KOPT-K1 (cell line): ENCODE results near the gene UGDH.
A peak's percentile ranks its signal among the peaks of the same experiment; 100 is the strongest.
"Not testable (repeated sequence)": the region's sequence is repeated elsewhere in the genome, so short reads cannot be mapped to it uniquely, and the experiment has no call there.

Experiments used
- H3K27ac ChIP-seq: fragments of 200-600 bp; sonication (generic); 2 replicates; pipeline ENCODE4 v1.5.1; 2016; ENCODE audit warnings: antibody characterized with exemption, mild to moderate bottlenecking, low read depth, low read length; ENCODE audit not compliant: poor library complexity, severe bottlenecking
- H3K36me3 ChIP-seq: fragments of 200-600 bp; sonication (generic); 2 replicates; pipeline ENCODE4 v1.5.1; 2017; ENCODE audit warnings: antibody characterized with exemption, mild to moderate bottlenecking, low read length, moderate library complexity; ENCODE audit not compliant: insufficient read depth
- H3K9me3 ChIP-seq: fragments of 200-600 bp; sonication (generic); 2 replicates; pipeline ENCODE4 v1.5.1; 2017; ENCODE audit warnings: antibody characterized with exemption, low read length, mild to moderate bottlenecking; ENCODE audit not compliant: insufficient read depth, poor library complexity, severe bottlenecking

UGDH gene

DNA sequence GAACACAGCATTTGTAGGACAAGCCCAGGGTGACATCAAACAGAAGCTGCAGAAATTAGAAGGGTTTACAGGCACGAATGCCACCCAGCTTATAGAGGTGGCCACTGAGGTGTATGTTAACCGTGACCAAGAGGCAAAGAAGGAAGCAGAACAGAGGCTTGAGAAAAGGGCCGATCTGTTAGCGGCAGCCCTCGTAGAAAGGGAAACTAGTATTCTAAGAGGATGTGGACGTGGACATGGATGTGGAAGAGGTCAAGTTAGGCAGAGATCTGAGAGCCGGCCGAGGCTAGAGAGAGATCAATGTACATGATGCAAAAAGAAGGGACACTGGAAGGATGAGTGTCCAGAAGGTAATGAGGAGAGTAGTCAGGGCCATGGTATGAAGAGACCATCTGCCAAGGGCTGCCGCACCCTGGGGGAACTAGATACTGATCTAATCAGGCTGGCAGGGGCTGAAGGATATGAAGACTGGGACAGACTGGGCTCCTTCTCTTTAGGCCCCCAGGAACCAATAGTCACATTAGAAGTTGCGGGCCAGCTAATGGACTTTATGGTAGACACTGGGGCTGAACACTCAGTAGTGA is 40.9 kb downstream of the UGDH start:
- peaks cover 7% of the 10 kb centered on the region for H3K9me3 ChIP-seq
- no peak overlapping the region for H3K27ac ChIP-seq
- no peaks in the 10 kb centered on the region for H3K36me3 ChIP-seq

DNA sequence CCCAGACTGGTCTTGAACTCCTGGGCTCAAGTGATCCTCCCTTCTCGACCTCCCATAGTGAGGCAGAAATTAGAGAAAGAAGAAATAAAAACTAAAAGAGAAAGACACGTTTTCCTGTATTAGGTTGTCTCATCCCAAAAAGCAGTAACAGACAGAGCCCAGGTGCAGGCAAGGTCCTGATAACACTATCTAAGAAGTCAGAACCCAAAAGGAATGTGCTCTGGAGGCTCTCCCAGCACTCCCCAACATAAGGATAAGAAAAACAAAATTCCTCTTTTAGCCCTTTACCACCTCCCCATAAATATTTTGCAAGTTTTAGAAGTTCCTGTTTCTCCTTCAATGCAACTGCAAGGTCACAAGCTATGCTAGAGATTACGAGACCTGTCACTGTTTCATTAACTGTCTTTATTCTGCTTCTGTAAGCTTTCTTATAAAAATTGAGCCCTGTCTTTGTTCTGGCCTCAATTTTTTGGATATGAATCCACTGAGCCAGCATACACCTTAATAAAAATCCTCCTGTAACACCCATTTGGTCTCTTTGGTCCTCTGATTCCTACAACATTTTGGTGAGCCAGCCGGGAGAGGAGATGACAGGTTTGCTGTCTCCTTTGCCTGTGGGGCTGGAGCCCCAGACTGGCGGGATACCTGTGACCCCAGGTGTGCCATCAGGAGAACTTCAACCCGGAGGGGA is 42.5 kb downstream of the UGDH start:
- H3K27ac ChIP-seq, result no peak overlapping the region
- no peaks in the 10 kb centered on the region for H3K36me3 ChIP-seq
- H3K9me3 ChIP-seq, result peaks cover 7% of the 10 kb centered on the region

DNA sequence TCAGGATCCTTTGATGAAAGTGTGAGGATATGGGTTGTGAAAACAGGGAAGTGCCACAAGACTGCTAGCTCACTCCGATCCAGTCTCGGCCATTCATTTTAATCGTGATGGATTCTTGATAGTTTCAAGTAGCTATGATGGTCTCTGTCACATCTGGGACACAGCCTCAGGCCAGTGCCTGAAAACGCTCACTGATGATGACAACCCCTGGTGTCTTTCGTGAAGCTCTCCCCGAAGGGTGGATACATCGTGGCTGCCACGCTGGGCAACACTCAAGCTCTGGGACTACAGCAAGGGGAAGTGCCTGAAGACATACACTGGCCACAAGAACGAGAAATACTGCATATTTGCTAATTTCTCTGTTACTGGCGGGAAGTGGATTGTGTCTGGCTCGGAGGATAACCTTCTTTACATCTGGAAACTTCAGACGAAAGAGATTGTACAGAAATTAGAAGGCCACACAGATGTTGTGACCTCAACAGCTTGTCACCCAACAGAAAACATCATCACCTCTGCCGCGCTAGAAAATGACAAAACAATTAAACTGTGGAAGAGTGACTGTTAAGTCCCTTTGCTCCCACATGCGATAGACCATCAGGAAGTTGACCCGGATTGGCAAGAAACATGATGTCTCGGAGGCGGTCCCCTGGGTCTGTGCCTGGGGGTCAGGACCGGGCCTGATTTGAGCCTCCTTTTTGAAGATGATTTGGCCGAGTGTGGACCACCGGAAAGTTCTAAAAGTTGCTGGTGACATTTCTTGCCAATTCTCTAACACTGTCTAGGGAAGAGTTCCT is 46.1 kb downstream of the UGDH start:
- H3K27ac ChIP-seq, result no peak overlapping the region
- H3K9me3 ChIP-seq, result peaks cover 7% of the 10 kb centered on the region
- peaks cover 18% of the 10 kb centered on the region for H3K36me3 ChIP-seq

DNA sequence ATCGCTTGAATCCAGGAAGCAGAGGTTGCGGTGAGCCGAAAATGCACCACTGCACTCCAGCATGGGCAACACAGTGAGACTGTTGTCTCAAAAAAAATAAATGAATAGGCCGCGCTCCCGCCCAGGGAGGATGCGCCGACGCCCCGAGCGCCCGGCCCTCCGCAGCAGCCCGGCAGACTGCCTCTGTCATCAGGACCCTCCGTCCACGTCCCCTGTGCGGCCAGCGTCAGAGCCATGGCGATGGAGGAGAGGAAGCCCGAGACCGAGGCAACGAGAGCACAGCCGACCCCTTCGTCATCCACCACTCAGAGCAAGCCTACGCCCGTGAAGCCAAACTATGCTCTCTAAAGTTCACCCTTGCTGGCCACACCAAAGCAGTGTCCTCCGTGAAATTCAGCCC is 47.0 kb downstream of the UGDH start:
- no peak overlapping the region for H3K27ac ChIP-seq
- peaks cover 7% of the 10 kb centered on the region for H3K9me3 ChIP-seq
- peaks cover 21% of the 10 kb centered on the region for H3K36me3 ChIP-seq

DNA sequence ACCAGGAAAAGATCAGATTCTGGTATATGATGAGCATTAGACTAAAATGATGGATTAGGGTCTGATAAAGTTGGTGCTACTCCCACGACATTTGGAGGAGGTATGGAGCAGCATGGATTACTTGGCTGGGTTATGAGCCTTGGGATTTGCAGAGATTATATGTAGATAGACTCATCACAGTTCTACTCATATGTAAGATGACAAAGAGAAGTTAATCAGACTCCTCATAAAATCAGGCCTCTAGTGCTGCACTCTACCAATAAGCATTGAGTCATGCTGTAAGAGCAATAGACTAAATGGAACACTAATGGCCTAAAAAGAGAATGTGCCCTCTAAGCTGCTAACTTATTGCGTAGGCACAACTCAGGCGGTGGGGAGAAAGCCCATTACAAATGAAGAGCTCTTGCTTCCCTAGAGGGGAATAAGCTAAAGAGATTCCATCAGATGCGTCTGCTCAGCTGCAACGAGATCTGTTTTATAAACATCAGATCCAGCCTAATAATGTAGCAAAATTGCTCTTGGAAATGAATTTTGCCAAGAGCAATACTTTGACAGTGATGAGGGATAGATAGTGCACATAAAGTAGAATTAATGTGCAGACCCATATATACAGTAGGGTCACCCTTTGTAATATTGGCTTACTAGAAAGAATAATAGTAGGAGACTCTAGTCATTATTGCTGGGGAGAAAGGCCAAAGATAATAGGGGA is 50.9 kb downstream of the UGDH start:
- H3K9me3 ChIP-seq, result no peaks in the 10 kb centered on the region
- H3K27ac ChIP-seq, result no peak overlapping the region
- H3K36me3 ChIP-seq, result peaks cover 49% of the 10 kb centered on the region

DNA sequence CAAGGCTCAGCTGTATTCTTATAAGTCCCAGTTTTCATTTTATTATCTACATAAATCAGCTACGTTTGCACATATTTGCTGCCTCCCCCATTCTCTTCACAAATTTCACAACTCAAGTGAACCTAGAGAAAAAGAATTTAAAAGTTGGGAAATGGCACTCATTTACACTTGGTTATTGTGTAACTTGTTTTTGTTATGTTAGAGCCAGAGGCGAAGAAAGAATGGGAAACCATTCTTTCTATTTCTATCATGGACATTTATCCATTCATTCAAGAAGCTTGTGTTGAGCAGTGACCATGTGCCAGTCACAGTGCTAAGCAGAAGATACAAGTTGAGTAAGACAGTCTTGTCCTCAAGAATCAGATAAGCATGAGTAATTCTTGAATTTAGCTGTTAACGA is 54.8 kb downstream of the UGDH start:
- Histone ChIP-seq H3K9me3 (no peaks in the 10 kb centered on the region), H3K36me3 (peaks cover 63% of the 10 kb centered on the region), H3K27ac (no peak overlapping the region)

DNA sequence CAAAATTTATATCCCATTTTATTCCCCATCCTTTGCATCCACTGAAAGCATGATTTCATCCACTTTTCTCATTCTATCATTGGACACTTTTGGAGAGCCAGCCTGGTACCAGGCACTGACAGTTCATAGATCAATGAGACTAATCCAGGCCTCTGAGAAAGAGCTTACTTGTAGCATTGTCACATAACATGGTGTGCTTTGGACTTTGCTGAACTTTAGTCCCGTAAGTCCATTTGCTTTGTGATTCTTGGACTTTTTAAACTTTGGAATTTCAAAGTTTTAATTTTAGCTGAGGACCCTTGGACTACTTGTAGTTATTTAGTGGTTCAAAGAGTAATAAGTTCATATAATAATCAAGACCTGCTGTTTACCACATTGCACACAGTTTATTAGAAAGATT is 56.8 kb downstream of the UGDH start:
- H3K9me3 ChIP-seq, result no peaks in the 10 kb centered on the region
- peaks cover 67% of the 10 kb centered on the region for H3K36me3 ChIP-seq
- H3K27ac ChIP-seq, result no peak overlapping the region

DNA sequence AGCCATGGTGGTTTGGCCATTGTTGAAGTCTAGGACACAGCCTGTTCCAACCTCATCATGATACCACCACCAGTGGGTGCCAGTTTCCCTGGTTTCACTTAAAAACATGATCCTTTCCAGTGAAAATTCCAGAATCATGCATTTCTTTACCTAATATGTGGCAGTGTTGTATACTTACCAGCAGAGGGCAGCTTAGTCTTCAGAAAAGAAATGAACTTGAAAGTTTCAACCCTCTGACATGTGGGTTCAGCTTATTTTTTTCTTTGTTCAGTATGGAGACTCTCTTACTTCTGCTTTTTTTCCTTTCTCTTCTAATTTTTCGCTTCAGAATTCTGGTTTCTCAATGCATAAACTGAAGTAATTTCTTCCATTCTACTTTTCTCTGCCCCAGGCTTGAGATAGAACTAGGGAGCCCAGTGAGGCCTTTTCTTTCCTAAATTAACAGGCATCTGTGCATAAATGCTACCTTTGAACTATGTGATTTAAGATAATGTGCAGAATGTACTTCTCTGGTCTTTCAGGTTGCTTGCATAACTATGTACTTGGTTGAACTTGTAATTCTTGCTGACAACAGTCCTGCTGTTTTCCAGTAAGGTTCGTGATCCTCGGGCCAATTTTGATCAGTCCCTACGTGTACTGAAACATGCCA is 57.7 kb downstream of the UGDH start:
- Histone ChIP-seq H3K27ac (no peak overlapping the region), H3K9me3 (no peaks in the 10 kb centered on the region), H3K36me3 (peaks cover 75% of the 10 kb centered on the region)

DNA sequence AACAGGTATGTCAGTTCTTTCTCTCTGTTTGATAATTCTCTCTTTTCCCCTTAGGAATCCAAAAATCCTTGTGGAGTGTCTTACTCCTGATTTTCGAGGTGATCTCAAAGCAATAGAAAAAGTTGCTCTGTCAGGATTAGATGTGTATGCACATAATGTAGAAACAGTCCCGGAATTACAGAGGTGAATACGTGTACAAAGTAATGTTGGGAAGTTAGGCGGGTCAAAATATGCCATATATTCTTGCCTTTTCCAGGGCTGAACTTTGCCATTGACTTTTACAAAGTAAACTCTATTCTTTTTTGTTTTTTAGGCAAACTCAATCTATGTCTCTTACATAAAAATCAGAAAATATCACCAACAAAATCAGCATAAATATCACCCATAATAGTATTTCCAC is 59.8 kb downstream of the UGDH start:
- Histone ChIP-seq H3K36me3 (peaks cover 79% of the 10 kb centered on the region), H3K9me3 (no peaks in the 10 kb centered on the region), H3K27ac (no peak overlapping the region)

DNA sequence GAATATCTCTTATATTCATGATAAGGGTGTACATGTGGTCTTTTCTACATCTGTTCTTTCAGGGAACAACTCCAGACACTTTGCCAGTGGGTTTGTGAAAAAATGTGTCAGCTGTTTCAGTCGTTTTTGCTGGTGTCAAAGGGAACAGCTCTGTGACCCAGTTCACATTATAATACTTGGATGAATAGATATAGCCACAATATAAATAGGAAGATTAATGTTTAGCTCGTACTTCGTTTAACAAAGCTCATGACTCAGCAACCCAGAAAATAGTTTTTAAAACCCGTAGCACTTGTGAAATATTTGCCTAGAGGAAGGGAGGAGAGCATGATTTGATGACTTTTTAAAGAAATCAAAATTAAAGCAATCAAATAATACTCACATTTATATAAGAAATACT is 60.5 kb downstream of the UGDH start:
- peaks cover 74% of the 10 kb centered on the region for H3K36me3 ChIP-seq
- no peaks in the 10 kb centered on the region for H3K9me3 ChIP-seq
- no peak overlapping the region for H3K27ac ChIP-seq

DNA sequence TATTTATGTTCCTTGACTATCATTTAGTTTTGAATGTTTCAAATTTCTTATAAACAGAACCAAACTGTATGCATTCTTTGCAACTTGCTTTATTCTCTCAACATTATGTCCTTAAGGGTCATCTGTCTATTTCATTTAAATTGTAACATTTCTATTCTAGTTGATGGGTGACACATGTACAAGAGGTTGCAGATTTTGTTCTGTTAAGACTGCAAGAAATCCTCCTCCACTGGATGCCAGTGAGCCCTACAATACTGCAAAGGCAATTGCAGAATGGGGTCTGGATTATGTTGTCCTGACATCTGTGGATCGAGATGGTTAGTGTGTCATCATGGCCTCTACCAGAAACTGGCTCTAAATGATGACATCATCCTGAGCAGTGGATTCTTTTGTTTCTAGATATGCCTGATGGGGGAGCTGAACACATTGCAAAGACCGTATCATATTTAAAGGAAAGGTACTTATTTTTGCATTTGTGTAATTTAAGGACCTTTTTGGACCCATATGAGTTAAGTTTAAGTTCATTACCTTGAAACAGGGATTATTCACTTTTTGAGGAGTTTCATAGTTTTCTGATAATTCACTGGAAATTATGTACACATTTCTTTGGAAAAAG is 62.2 kb downstream of the UGDH start:
- no peaks in the 10 kb centered on the region for H3K9me3 ChIP-seq
- peaks cover 65% of the 10 kb centered on the region for H3K36me3 ChIP-seq
- no peak overlapping the region for H3K27ac ChIP-seq

DNA sequence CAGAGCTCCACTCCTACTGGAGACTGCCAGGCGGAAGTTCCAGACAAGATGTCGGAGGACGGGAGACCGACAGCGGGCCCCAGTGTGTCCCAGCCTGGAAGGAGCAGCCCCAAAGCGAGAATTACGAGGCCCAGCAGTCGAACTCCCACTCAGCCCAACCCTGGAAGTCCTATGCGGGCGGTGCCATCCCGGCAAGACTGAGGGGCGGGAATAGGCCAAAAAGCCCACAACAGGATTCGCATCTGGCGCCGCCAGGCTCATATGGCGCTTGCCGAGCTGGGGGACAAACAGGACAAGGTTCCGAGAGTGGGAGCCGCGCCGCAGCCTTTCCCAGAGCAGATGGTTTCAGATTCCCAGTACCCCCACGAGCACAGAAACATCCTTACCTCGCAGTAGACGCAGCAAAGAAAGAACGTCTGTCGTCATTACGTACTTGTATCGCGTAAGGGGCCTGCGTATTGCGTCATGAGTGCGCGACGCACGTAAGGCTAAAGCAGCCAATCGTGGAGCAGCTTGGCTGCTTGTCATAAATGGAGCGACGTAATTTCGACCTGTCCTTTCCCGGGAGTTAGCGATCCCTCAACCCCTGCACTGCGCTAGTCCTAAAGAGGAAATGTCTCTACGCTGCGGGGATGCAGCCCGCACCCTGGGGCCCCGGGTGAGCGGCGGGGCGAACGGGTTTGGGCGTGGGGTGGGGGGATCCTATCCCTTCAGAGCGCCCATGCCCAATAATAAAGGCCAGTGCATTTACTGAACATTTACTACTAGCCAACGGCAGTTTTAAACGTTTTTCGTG is 68.5 kb downstream of the UGDH start, which contains the start of the genes LIAS and RPL9:
Gene LIAS (plus strand): TSS at position 552 of the 796 bp plus-strand sequence. CDS start 62 bp downstream, at position 614.
Gene RPL9 (minus strand): TSS at position 418 of the 796 bp plus-strand sequence. CDS start 483 bp downstream, outside the sequence.
- H3K36me3 ChIP-seq, result peaks cover 66% of the 10 kb centered on the region
- no peaks in the 10 kb centered on the region for H3K9me3 ChIP-seq
- H3K27ac ChIP-seq, result peak within 1 kb of the TSS; percentile 82

DNA sequence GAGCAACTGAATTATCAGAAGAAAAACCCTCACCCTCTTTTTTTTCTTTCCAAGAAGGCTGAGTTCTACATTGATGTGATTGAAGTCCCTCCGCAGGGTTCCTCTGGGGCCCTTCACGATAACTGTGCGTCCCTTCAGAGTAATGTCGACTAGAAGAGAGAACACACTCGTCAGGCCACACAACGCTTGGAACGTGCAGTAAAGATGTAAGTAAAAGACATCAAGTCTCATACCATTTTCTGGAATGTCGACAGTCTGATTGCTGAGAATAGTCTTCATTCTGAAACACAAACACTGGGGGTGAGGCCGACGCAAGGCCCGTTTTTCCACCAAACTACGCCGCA is 69.1 kb downstream of the UGDH start:
- not testable (repeated sequence) for H3K9me3 ChIP-seq
- Histone ChIP-seq H3K27ac (peak overlapping the region; percentile 82), H3K36me3 (peaks cover 66% of the 10 kb centered on the region)
